Activated T-helper 2 cell treated with anti-CD3 and anti-CD28 coated beads, Interferon-gamma antibody, Interleukin-2, Interleukin-4, amounts not matched to agents 10 μg/mL and 5 μg/mL and 100 μg/mL, durations not matched to agents 14 hours and 24 hours and 36 hours (primary cell): Measurements from ENCODE around the gene STAG1. TPM values are rescaled to one million over a fixed set of nuclear protein-coding genes. Genes with fewer than 3 reads are reported as not detected.

ENCODE experiments used
- DNase-seq: peaks from one replicate; pipeline ENCODE4 v3.0.0; 2021; ENCODE audit warnings: low spot score
- H3K27ac Mint-ChIP-seq: one replicate; pipeline ENCODE4 v1.8.0; 2021; ENCODE audit warnings: mixed read lengths
- H3K27me3 Mint-ChIP-seq: one replicate; pipeline ENCODE4 v1.8.0; 2021; ENCODE audit warnings: low read depth, mixed read lengths
- H3K36me3 Mint-ChIP-seq: one replicate; pipeline ENCODE4 v1.8.0; 2021; ENCODE audit warnings: low read depth, mixed read lengths
- H3K4me1 Mint-ChIP-seq: one replicate; pipeline ENCODE4 v1.8.0; 2021; ENCODE audit warnings: low read depth, mixed read lengths
- H3K4me3 Mint-ChIP-seq: one replicate; pipeline ENCODE4 v1.8.0; 2021; ENCODE audit warnings: low read depth, mild to moderate bottlenecking, moderate library complexity, mixed read lengths
- H3K9me3 Mint-ChIP-seq: one replicate; pipeline ENCODE4 v1.8.0; 2021; ENCODE audit warnings: mixed read lengths
- intact Hi-C: fragments of 100-400 bp; cut with micrococcal nuclease; formaldehyde crosslinking; loops from one replicate; pipeline ENCODE4 v1.15.1; 2023
- total RNA-seq: library from RNA; stranded (reverse); gene quantifications from 2 replicates; pipeline ENCODE4 v1.2.3, GENCODE V29; 2022

The STAG1 gene
- total RNA-seq, 1 donor from 2014 or later: 44.9 TPM

DNA sequence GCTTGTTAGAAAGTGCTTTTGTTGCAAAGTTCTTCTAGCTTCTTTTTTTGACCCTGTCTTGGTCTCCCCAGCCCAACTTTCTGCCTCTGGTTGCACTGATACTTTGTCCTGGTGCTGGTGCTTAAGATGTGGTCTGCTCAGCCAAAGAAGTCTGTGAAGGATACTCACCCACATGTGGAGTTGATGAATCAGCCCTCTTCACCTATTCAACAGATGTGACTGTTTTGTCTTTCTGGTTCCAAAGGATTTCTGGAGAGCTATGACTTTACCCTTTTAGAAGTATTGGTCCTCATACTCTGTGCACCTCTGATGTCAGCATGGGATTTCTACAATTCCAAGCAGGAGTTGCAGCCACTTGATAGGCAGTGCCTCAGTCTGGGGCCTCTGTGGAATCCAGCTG is 418.0 kb downstream of the STAG1 start:
- intact Hi-C loops: no loop called here
- no peak for DNase-seq

DNA sequence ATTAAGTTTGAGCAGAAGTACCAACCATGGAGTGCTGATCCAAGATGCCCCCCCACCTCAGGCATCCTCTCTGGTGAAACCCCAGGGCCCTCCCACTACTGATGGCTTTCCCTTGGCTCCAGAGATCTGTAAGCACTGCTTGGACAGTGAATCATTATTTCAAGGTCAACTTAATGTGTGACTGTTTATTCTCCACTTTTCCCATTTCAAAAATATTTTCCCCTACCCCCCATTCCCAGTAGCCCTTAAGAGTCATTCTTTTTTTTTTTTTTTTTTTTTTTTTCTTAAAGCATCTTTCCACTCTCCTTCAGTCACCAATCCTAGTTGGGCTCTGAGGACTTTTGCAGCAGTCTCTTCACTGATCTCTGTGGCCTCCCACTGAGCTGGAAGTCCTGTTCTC is 419.4 kb downstream of the STAG1 start:
- Mint-ChIP-seq H3K4me3 (no peak overlapping the region), H3K4me1 (peaks cover 13% of the 10 kb centered on the region), H3K27ac (no peak overlapping the region), H3K9me3 (no peaks in the 10 kb centered on the region), H3K36me3 (peaks cover 52% of the 10 kb centered on the region), H3K27me3 (no peaks in the 10 kb centered on the region)
- no peak for DNase-seq
- intact Hi-C loops: no loop called here

More for the DNA sequence above, 418.0 kb downstream of the STAG1 start:
- Mint-ChIP-seq H3K4me3 (no peak overlapping the region), H3K27ac (no peak overlapping the region), H3K4me1 (peaks cover 13% of the 10 kb centered on the region), H3K36me3 (peaks cover 55% of the 10 kb centered on the region), H3K9me3 (no peaks in the 10 kb centered on the region), H3K27me3 (no peaks in the 10 kb centered on the region)

DNA sequence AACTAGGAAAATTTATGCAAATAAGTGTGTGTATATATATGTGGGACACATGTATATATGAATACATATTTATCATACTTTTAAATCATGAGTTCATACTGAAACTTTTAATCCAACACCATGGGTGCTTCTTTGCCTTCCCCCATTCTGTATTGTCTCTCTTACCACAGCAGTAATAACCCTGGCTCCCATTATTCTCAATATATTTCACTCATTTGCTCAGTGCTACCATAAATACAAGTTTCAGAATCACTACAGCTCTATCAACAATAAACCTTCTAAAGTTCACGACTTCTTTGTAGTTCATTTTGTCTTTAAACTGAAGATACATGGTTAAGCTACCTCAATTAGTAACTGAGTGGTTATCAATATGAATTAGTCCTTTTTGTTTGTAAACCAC is 419.9 kb downstream of the STAG1 start:
- Mint-ChIP-seq H3K4me3 (no peak overlapping the region), H3K27me3 (no peaks in the 10 kb centered on the region), H3K27ac (no peak overlapping the region), H3K4me1 (peaks cover 13% of the 10 kb centered on the region), H3K36me3 (peaks cover 52% of the 10 kb centered on the region), H3K9me3 (no peaks in the 10 kb centered on the region)
- DNase-seq: no peak
- intact Hi-C loops: no loop called here

DNA sequence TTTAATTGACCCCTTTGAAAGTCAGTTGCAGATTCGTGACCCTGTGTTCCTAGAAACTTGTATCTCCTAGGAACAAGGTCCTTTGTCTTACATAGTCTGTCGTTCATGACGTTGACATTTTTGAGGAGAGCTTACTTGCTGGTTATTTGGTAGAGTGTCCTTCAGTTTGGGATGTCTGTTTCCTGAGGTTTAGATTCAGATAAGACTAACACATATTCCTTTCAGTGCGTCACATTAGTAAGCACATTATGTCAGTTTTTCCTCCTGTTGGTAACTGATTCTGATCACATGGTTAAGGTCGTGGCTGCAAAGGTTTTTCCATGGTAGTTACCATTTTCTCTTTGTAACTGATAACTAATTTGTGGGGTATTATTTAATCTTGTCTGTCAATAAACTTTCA is 421.3 kb downstream of the STAG1 start:
- Mint-ChIP-seq H3K4me1 (peaks cover 13% of the 10 kb centered on the region), H3K4me3 (no peak overlapping the region), H3K27ac (peak overlapping the region; percentile 28), H3K27me3 (no peaks in the 10 kb centered on the region), H3K36me3 (peaks cover 55% of the 10 kb centered on the region), H3K9me3 (no peaks in the 10 kb centered on the region)
- DNase-seq: no peak
- intact Hi-C loops: no loop called here

DNA sequence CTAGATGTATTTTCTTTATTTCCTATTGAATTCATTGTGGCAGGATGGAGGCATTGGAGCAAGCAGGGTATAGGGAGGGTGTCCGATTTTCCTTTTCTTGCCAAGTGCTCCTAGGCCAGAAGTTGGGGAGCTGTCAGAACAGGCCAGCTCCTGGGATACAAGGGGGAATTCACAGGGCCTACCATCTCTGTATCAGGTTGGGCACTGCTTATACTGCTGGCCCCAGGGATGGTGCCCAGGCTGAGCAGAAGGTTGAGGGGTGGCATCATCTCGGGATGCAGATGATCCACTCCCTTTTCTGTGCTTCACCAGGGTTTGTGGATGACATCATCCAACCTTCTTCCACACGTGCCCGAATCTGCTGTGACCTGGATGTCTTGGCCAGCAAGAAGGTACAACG is 422.6 kb downstream of the STAG1 start:
- no peak overlapping the region for H3K27ac Mint-ChIP-seq
- H3K4me3 Mint-ChIP-seq: no peak overlapping the region
- H3K9me3 Mint-ChIP-seq: peaks cover under 1% of the 10 kb centered on the region
- intact Hi-C loops: no loop called here
- no peaks in the 10 kb centered on the region for H3K27me3 Mint-ChIP-seq
- peaks cover 54% of the 10 kb centered on the region for H3K36me3 Mint-ChIP-seq
- no peak for DNase-seq
- peaks cover 13% of the 10 kb centered on the region for H3K4me1 Mint-ChIP-seq

DNA sequence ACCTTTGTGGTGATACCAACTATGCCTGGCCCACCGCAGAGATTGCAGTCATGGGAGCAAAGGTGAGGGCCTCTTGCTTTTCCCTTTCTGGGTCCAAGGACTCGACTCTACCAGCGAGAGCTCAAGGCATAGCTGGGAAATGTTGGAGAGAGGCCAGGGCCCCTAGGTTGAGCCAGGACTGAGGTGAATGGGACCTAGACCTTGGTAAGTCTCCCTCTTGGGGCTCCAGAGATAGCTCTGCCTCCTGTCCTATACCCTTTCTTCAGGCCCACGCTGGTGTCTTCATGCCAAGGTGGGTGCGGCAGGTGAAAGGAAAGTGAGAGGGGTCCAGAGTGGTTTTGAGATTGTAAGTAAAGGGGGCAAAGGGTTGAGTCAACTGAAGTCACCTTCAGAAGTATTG is 424.5 kb downstream of the STAG1 start:
- Mint-ChIP-seq H3K27me3 (no peaks in the 10 kb centered on the region), H3K36me3 (peaks cover 55% of the 10 kb centered on the region), H3K4me3 (no peak overlapping the region), H3K4me1 (peaks cover 9% of the 10 kb centered on the region), H3K27ac (no peak overlapping the region), H3K9me3 (peaks cover 18% of the 10 kb centered on the region)
- intact Hi-C loops: no loop called here
- DNase-seq: no peak

DNA sequence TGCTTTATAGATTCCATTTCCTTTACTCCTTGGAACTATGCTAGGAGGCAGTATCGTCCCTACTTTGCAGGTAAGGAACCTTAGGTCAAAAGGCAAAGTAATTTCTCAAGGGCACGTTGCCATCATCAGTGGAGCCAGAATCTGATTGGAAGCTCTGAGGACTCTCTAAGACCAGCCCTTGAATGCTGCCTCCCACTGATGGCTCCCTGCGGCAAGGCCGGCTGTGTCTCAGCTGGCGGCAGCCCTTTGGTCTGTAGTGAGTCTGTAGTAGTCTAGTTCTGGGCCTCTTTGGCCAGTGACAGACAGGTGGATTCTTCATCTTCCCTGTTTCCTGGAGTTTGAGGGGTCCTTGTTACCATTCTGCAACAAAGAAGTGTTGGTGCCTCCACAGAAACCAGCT is 425.9 kb downstream of the STAG1 start:
- H3K27me3 Mint-ChIP-seq: no peaks in the 10 kb centered on the region
- no peak for DNase-seq
- no peak overlapping the region for H3K27ac Mint-ChIP-seq
- H3K4me1 Mint-ChIP-seq: peaks cover 4% of the 10 kb centered on the region
- peaks cover 32% of the 10 kb centered on the region for H3K9me3 Mint-ChIP-seq
- no peak overlapping the region for H3K4me3 Mint-ChIP-seq
- H3K36me3 Mint-ChIP-seq: peaks cover 64% of the 10 kb centered on the region
- intact Hi-C loops: no loop called here

DNA sequence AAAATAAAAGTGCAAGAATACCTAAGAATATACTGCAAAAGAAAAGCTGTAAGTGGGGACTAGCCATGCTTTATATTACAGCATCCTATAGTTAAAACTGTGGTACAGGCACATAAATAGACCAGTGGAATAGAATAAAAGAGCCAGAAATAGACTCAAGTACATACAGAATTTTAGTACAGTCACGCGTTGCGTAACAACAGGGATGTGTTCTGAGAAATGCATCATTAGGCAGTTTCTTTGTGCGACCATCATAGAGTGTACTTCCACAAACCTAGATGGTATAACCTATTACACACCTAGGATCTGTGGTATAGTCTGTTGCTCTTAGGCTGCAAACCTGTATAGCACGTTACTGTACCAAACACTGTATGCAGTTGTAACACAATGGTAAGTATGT is 440.2 kb downstream of the STAG1 start:
- peaks cover 22% of the 10 kb centered on the region for H3K36me3 Mint-ChIP-seq
- H3K9me3 Mint-ChIP-seq: no peaks in the 10 kb centered on the region
- intact Hi-C loops: no loop called here
- no peaks in the 10 kb centered on the region for H3K27me3 Mint-ChIP-seq
- no peaks in the 10 kb centered on the region for H3K4me1 Mint-ChIP-seq
- H3K4me3 Mint-ChIP-seq: no peak overlapping the region
- DNase-seq: no peak
- no peak overlapping the region for H3K27ac Mint-ChIP-seq

DNA sequence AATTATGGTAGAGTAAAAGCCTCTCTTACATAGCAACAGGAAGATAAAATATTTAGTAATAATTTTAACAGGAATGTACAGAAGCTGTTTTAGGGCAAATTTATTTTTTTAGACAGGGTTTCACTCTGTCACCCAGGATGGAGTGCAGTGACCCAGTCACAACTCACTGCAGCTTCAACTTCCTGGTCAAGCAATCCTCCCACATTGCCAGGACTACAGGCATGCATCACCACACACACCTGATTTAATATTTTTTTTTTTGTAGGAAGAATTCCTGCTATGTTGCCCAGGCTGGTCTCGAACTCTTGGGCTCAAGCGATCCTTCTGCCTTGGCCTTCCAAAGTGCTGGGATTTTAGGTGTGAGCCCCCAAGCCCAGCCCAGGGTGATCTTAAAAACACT is 440.9 kb downstream of the STAG1 start:
- no peak for DNase-seq
- no peak overlapping the region for H3K27ac Mint-ChIP-seq
- H3K9me3 Mint-ChIP-seq: no peaks in the 10 kb centered on the region
- intact Hi-C loops: no loop called here
- peaks cover 18% of the 10 kb centered on the region for H3K36me3 Mint-ChIP-seq
- H3K4me3 Mint-ChIP-seq: no peak overlapping the region
- H3K27me3 Mint-ChIP-seq: no peaks in the 10 kb centered on the region
- H3K4me1 Mint-ChIP-seq: no peaks in the 10 kb centered on the region

DNA sequence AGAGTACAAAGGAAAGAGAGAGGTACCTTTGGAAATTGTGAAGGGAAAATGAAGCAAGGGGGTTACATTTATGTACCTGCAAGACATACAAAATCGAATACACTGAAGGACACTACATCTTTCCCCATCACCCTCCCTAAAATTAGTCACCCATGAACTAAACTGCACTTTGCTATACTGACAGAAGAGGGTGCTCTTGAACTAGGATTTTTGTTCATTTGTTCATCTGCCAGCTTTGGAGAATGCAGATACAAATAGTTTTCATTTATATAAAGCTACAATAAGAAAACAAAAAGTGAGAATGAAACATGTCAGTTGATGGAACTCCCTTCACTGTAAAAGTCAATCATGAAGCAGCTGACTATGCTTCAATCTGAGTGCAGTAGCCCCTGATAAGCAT is 446.3 kb downstream of the STAG1 start:
- DNase-seq: no peak
- intact Hi-C loops: loop anchor here (2.0 to 5.0 kb wide), 2 partner anchors 447 to 706 kb away; partner anchors contain the start of gene STAG1
- H3K9me3 Mint-ChIP-seq: peaks cover 3% of the 10 kb centered on the region
- peaks cover 12% of the 10 kb centered on the region for H3K36me3 Mint-ChIP-seq
- no peak overlapping the region for H3K27ac Mint-ChIP-seq
- no peaks in the 10 kb centered on the region for H3K27me3 Mint-ChIP-seq
- H3K4me1 Mint-ChIP-seq: peaks cover 3% of the 10 kb centered on the region
- no peak overlapping the region for H3K4me3 Mint-ChIP-seq

DNA sequence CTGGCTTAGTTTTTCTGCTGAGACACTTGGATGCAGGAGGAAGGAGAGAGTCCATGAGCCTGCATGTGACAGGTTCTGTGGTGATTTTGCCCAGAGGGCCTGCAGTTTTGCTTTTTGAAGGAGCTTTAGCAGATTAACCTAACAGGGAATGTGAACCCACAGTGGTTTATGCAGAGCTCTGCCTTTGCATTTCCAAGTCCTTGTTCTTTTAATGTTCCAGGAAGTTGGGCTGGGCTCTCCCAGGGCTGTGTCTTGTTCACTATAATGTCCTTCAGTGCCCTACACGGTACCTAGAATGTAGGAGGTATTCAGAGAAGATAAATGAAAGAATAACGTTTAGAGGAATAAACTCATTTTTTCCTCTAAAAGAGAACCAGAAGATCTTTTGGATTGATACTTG is 451.7 kb downstream of the STAG1 start:
- DNase-seq: no peak
- Mint-ChIP-seq H3K36me3 (peaks cover 28% of the 10 kb centered on the region), H3K27me3 (no peaks in the 10 kb centered on the region), H3K27ac (no peak overlapping the region), H3K9me3 (no peaks in the 10 kb centered on the region), H3K4me3 (no peak overlapping the region), H3K4me1 (no peaks in the 10 kb centered on the region)
- intact Hi-C loops: no loop called here

DNA sequence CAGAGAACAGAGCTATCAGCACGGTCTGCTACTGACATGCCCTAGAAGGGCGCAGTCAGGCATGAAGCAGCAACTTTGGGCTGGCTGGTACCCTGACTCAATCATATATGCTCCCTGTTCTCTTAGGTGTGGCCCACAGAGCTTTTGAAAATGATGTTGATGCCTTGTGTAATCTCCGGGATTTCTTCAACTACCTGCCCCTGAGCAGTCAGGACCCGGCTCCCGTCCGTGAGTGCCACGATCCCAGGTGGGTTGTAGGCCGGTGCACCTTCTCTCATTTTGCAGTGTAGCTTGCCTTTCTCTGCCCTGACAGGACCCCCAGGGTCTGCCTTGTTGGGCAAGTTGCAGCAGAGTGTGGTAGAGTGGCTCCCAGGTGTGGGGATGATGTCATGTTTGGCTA is 454.4 kb downstream of the STAG1 start:
- H3K4me3 Mint-ChIP-seq: no peak overlapping the region
- no peak overlapping the region for H3K27ac Mint-ChIP-seq
- DNase-seq: no peak
- peaks cover 38% of the 10 kb centered on the region for H3K36me3 Mint-ChIP-seq
- intact Hi-C loops: no loop called here
- H3K4me1 Mint-ChIP-seq: no peaks in the 10 kb centered on the region
- H3K27me3 Mint-ChIP-seq: no peaks in the 10 kb centered on the region
- H3K9me3 Mint-ChIP-seq: no peaks in the 10 kb centered on the region

DNA sequence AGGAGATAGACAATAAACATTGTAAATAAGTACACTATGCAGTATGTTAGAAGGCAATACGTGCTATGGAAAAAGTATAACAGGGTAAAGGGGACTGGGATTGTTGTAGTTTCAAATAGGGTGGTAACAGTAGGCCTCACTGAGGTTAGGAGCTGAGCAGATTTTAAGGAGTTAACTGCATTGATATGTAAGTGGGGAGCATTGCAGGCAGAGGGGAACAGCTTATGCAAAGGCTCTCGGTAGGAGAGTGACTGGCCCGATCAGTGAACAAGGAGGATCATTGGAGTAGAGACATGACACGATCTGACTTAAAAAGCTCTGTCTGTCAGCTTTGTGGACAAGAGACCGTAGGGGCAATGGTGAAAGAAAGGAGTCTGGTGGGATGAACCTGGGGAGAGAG is 455.2 kb downstream of the STAG1 start:
- DNase-seq: no peak
- H3K4me3 Mint-ChIP-seq: no peak overlapping the region
- intact Hi-C loops: no loop called here
- no peaks in the 10 kb centered on the region for H3K4me1 Mint-ChIP-seq
- no peaks in the 10 kb centered on the region for H3K27me3 Mint-ChIP-seq
- H3K27ac Mint-ChIP-seq: no peak overlapping the region
- peaks cover 38% of the 10 kb centered on the region for H3K36me3 Mint-ChIP-seq
- H3K9me3 Mint-ChIP-seq: no peaks in the 10 kb centered on the region

DNA sequence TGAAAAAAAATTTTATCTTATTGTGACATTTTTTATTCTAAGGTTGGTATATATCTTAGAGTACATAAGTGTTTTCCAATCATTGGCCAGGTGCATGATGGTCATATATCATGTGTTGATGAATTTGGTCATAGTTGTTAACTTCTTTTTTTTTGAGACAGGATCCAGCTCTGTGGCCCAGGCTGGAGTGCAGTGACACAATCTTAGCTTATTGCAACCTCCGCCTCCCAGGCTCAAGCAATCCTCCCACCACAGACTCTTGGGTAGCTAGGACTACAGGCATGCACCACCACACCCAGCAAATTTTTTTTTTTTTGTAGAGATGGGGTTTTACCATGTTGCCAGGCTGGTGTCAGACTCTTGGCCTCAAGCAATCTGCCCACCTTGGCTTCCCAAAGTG is 458.0 kb downstream of the STAG1 start:
- no peak for DNase-seq
- no peaks in the 10 kb centered on the region for H3K27me3 Mint-ChIP-seq
- intact Hi-C loops: no loop called here
- H3K36me3 Mint-ChIP-seq: peaks cover 35% of the 10 kb centered on the region
- peaks cover 1% of the 10 kb centered on the region for H3K4me1 Mint-ChIP-seq
- H3K4me3 Mint-ChIP-seq: no peak overlapping the region
- H3K9me3 Mint-ChIP-seq: no peaks in the 10 kb centered on the region
- no peak overlapping the region for H3K27ac Mint-ChIP-seq
